ENCODE data around the gene PCDH17.

PCDH17 gene

GRCh38 chr13:57629391-57629804, 2.1 kb upstream of the PCDH17 start:
- Histone ChIP-seq H3K9ac (ENCODE audit: low read length) (no peak overlapping the region), H3K79me1 (replicated peaks; ENCODE audit: low read length, poor library complexity, severe bottlenecking) (no peaks in the 10 kb centered on the region), H4K91ac (ENCODE audit: low read length) (no peak overlapping the region), H2BK120ac (ENCODE audit: low read depth, low read length) (no peak overlapping the region), H3K9me3 (ENCODE audit: control insufficient read depth, low read length) (no peaks in the 10 kb centered on the region), H4K8ac (ENCODE audit: low read length) (no peak overlapping the region), H3K4me3 (ENCODE audit: insufficient read depth in 1 of 2, low read depth in 1 of 2, low read length in 2 of 2) (peak overlapping the region; percentile 63 to 83), H2BK15ac (ENCODE audit: low read depth, poor library complexity, severe bottlenecking) (no peak overlapping the region), H2AFZ (ENCODE audit: low read depth, low read length) (peak overlapping the region; percentile 16), H3K27ac (ENCODE audit: low read length, poor library complexity, severe bottlenecking) (no peak overlapping the region), H3K4ac (ENCODE audit: low read depth in 1 of 2, low read length in 2 of 2) (no peak overlapping the region), H3K18ac (ENCODE audit: low read depth in 1 of 2, low read length in 2 of 2) (peak overlapping the region in 1 of 2 experiments; percentile 5), H2BK5ac (ENCODE audit: low read depth, low read length, poor library complexity, severe bottlenecking) (no peak overlapping the region), H3K36me3 (ENCODE audit: control insufficient read depth in 1 of 2, insufficient read depth in 2 of 2, low read depth in 1 of 2, low read length in 2 of 2) (peaks cover 0 to 8% of the 10 kb centered on the region in 2 experiments), H3K4me2 (ENCODE audit: low read length, poor library complexity, severe bottlenecking) (peak overlapping the region; percentile 91), H2AK5ac (ENCODE audit: low read length, severe bottlenecking) (no peak overlapping the region), H3K4me1 (ENCODE audit: control insufficient read depth, insufficient read depth, low read depth, low read length) (peaks cover 16% of the 10 kb centered on the region), H3K27me3 (ENCODE audit: control insufficient read depth in 1 of 2, insufficient read depth in 1 of 2, low read length in 2 of 2) (peaks cover 34 to 62% of the 10 kb centered on the region in 2 experiments), H3K23ac (ENCODE audit: low read length in 2 of 2) (peak overlapping the region in 1 of 2 experiments; percentile 9), H3K14ac (ENCODE audit: low read length in 2 of 2) (peak overlapping the region in 1 of 2 experiments; percentile 22), H2BK12ac (ENCODE audit: low read length in 2 of 2) (peak overlapping the region in 1 of 2 experiments; percentile 23)
- WGBS = under 1% methylated on average over 20 of the region's 29 CpGs
- no peak for DNase-seq

GRCh38 chr13:57629821-57630235, 1.7 kb upstream of the PCDH17 start:
- H4K8ac ChIP-seq (ENCODE audit: low read length) = no peak overlapping the region
- WGBS = under 1% methylated on average over 26 of the region's 34 CpGs

GRCh38 chr13:57630661-57631595, 616 bp upstream of the PCDH17 start:
- Histone ChIP-seq H2BK120ac (ENCODE audit: low read depth, low read length) (no peak overlapping the region), H2BK12ac (ENCODE audit: low read length in 2 of 2) (peak overlapping the region in 1 of 2 experiments; percentile 40), H4K8ac (ENCODE audit: low read length) (no peak overlapping the region), H2AK5ac (ENCODE audit: low read length, severe bottlenecking) (no peak overlapping the region), H3K18ac (ENCODE audit: low read depth in 1 of 2, low read length in 2 of 2) (no peak overlapping the region), H4K91ac (ENCODE audit: low read length) (no peak overlapping the region), H3K4me3 (ENCODE audit: insufficient read depth in 1 of 2, low read depth in 1 of 2, low read length in 2 of 2) (peak overlapping the region; percentile 47 to 83), H3K23ac (ENCODE audit: low read length in 2 of 2) (peak overlapping the region in 1 of 2 experiments; percentile 57), H2BK5ac (ENCODE audit: low read depth, low read length, poor library complexity, severe bottlenecking) (no peak overlapping the region), H3K79me1 (replicated peaks; ENCODE audit: low read length, poor library complexity, severe bottlenecking) (no peaks in the 10 kb centered on the region), H3K9ac (ENCODE audit: low read length) (no peak overlapping the region), H3K4me2 (ENCODE audit: low read length, poor library complexity, severe bottlenecking) (peak overlapping the region; percentile 91), H3K4me1 (ENCODE audit: control insufficient read depth, insufficient read depth, low read depth, low read length) (peaks cover 16% of the 10 kb centered on the region), H2BK15ac (ENCODE audit: low read depth, poor library complexity, severe bottlenecking) (no peak overlapping the region), H2AFZ (ENCODE audit: low read depth, low read length) (peak overlapping the region; percentile 60), H3K14ac (ENCODE audit: low read length in 2 of 2) (no peak overlapping the region), H3K27me3 (ENCODE audit: control insufficient read depth in 1 of 2, insufficient read depth in 1 of 2, low read length in 2 of 2) (peaks cover 40 to 71% of the 10 kb centered on the region in 2 experiments), H3K4ac (ENCODE audit: low read depth in 1 of 2, low read length in 2 of 2) (no peak overlapping the region), H3K36me3 (ENCODE audit: control insufficient read depth in 1 of 2, insufficient read depth in 2 of 2, low read depth in 1 of 2, low read length in 2 of 2) (peaks cover 0 to 8% of the 10 kb centered on the region in 2 experiments), H3K27ac (ENCODE audit: low read length, poor library complexity, severe bottlenecking) (no peak overlapping the region), H3K9me3 (ENCODE audit: control insufficient read depth, low read length) (no peaks in the 10 kb centered on the region)
- WGBS = under 1% methylated on average over 18 of the region's 32 CpGs
- DNase-seq = peak; percentile 64

More at GRCh38 chr13:57629821-57630235, 1.7 kb upstream of the PCDH17 start:
- Histone ChIP-seq H3K14ac (ENCODE audit: low read length in 2 of 2) (no peak overlapping the region), H3K4me3 (ENCODE audit: insufficient read depth in 1 of 2, low read depth in 1 of 2, low read length in 2 of 2) (peak overlapping the region; percentile 63 to 83), H3K27me3 (ENCODE audit: control insufficient read depth in 1 of 2, insufficient read depth in 1 of 2, low read length in 2 of 2) (peaks cover 39 to 66% of the 10 kb centered on the region in 2 experiments), H3K27ac (ENCODE audit: low read length, poor library complexity, severe bottlenecking) (no peak overlapping the region), H2BK15ac (ENCODE audit: low read depth, poor library complexity, severe bottlenecking) (no peak overlapping the region), H2BK12ac (ENCODE audit: low read length in 2 of 2) (no peak overlapping the region), H3K9ac (ENCODE audit: low read length) (no peak overlapping the region), H3K9me3 (ENCODE audit: control insufficient read depth, low read length) (no peaks in the 10 kb centered on the region), H3K4me1 (ENCODE audit: control insufficient read depth, insufficient read depth, low read depth, low read length) (peaks cover 16% of the 10 kb centered on the region), H3K18ac (ENCODE audit: low read depth in 1 of 2, low read length in 2 of 2) (no peak overlapping the region), H3K79me1 (replicated peaks; ENCODE audit: low read length, poor library complexity, severe bottlenecking) (no peaks in the 10 kb centered on the region), H3K23ac (ENCODE audit: low read length in 2 of 2) (no peak overlapping the region), H2AK5ac (ENCODE audit: low read length, severe bottlenecking) (no peak overlapping the region), H2AFZ (ENCODE audit: low read depth, low read length) (no peak overlapping the region), H3K4ac (ENCODE audit: low read depth in 1 of 2, low read length in 2 of 2) (no peak overlapping the region), H2BK120ac (ENCODE audit: low read depth, low read length) (no peak overlapping the region), H3K36me3 (ENCODE audit: control insufficient read depth in 1 of 2, insufficient read depth in 2 of 2, low read depth in 1 of 2, low read length in 2 of 2) (peaks cover 0 to 8% of the 10 kb centered on the region in 2 experiments), H2BK5ac (ENCODE audit: low read depth, low read length, poor library complexity, severe bottlenecking) (no peak overlapping the region), H3K4me2 (ENCODE audit: low read length, poor library complexity, severe bottlenecking) (peak overlapping the region; percentile 91), H4K91ac (ENCODE audit: low read length) (no peak overlapping the region)
- peak; percentile 97 for DNase-seq
